ENCODE results near the gene FNDC3B. TPM values are rescaled to one million over a fixed set of nuclear protein-coding genes. Genes with fewer than 3 reads are reported as not detected.

The FNDC3B gene
- total RNA-seq, 1 donor from 2014 or later = 160 TPM

DNA sequence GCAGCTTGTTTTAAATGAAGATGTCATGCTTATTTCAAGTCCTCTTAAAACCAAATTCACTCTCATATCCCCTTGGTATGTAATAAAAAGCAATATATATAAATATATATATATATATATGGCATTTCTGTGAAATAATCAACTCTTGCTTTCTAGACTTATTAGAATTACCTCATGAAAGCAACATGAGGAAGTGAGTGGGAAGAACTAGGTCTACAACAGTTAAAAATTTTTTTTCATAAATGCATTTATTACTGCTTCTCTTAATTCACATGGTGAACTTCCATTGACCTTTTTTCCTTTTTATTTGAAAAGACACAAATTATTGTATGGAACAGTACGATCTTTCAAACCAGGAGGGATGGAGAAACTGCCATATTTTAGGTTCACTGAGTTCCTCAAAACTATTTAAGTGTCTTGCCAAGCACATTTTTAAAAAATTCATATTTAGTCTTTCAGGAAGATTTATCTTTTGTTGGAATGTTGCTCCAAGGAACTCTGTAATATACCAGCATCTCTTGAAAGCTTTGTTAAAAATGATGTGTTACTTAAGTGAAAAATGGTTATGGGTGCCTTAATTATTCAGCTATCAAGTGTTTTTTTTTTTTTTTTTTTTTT is 223.7 kb downstream of the FNDC3B start:
- intact Hi-C loops (cut with DNase I) = no loop called here
- H3K36me3 ChIP-seq = peaks cover 24% of the 10 kb centered on the region
- no peaks in the 10 kb centered on the region for H3K27me3 ChIP-seq
- H3K4me3 ChIP-seq = no peak overlapping the region
- ATAC-seq = no peak
- DNase-seq = no peak
- H3K27ac ChIP-seq = no peak overlapping the region
- TF ChIP-seq, protein P1, sequence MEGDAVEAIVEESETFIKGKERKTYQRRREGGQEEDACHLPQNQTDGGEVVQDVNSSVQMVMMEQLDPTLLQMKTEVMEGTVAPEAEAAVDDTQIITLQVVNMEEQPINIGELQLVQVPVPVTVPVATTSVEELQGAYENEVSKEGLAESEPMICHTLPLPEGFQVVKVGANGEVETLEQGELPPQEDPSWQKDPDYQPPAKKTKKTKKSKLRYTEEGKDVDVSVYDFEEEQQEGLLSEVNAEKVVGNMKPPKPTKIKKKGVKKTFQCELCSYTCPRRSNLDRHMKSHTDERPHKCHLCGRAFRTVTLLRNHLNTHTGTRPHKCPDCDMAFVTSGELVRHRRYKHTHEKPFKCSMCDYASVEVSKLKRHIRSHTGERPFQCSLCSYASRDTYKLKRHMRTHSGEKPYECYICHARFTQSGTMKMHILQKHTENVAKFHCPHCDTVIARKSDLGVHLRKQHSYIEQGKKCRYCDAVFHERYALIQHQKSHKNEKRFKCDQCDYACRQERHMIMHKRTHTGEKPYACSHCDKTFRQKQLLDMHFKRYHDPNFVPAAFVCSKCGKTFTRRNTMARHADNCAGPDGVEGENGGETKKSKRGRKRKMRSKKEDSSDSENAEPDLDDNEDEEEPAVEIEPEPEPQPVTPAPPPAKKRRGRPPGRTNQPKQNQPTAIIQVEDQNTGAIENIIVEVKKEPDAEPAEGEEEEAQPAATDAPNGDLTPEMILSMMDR (IDR thresholded peaks at IDR 0.05) = no peak
- peaks cover 39% of the 10 kb centered on the region for H3K4me1 ChIP-seq
- no peaks in the 10 kb centered on the region for H3K9me3 ChIP-seq

DNA sequence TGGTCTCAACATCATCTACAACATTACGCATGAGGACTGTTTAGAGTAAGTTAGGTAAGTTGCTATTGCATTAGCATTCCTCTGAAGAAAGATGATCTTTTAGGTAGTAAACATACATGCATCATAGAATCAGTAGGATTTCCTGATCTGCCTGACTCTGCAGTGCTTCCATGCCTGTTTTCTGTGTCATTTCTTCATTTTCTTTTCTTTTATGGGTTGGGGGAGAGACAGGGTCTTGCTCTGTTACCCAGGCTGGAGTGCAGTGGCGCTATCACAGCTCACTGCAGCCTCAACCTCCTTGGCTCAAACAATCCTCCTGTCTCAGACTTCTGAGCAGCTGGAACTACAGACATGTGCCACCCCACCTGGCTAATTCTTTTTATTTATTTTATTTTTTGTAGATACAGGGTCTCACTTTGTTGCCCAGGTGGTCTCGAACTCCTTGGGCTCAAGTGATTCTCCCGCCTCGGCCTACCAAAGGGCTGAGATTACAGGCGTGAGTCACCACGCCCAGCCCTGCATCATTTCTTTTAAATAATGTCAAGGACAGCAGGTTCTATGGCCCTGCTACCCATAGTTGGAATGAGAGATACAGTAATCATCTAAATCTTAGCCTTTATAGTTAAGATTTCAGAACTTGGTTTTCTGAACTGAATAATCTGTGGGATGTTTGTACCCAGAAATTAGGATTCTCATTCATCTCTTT is 224.6 kb downstream of the FNDC3B start:
- TF ChIP-seq, protein P1 (IDR thresholded peaks at IDR 0.05) = no peak
- Histone ChIP-seq H3K9me3 (no peaks in the 10 kb centered on the region), H3K4me1 (peaks cover 35% of the 10 kb centered on the region), H3K27me3 (no peaks in the 10 kb centered on the region), H3K27ac (no peak overlapping the region), H3K4me3 (no peak overlapping the region), H3K36me3 (peaks cover 24% of the 10 kb centered on the region)
- DNase-seq (no peak), ATAC-seq (no peak)
- intact Hi-C loops (cut with DNase I) = no loop called here

DNA sequence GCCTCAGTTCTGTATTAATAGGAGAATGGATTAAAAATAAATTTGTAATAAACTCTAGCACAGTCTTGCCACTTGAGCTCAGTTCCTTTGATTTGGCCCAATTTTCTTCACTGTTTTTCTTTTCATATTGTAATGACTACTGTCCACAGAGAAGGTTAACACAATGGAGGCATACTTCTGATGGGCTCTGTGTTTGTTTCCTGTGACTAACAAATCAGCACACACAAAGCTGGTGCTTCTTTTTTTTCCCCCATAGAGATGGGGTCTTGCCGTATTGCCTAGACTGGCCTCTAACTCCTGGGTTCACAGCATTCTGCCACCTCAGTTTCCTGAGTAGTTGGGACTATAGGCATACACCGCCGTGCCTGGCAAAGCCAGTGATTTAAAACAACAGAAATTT is 226.7 kb downstream of the FNDC3B start:
- Histone ChIP-seq H3K27ac (no peak overlapping the region), H3K36me3 (peaks cover 27% of the 10 kb centered on the region), H3K4me3 (no peak overlapping the region), H3K9me3 (no peaks in the 10 kb centered on the region), H3K4me1 (peaks cover 21% of the 10 kb centered on the region), H3K27me3 (no peaks in the 10 kb centered on the region)
- intact Hi-C loops (cut with DNase I) = no loop called here
- TF ChIP-seq, protein P1 (IDR thresholded peaks at IDR 0.05) = no peak
- no peak for ATAC-seq
- DNase-seq = no peak

DNA sequence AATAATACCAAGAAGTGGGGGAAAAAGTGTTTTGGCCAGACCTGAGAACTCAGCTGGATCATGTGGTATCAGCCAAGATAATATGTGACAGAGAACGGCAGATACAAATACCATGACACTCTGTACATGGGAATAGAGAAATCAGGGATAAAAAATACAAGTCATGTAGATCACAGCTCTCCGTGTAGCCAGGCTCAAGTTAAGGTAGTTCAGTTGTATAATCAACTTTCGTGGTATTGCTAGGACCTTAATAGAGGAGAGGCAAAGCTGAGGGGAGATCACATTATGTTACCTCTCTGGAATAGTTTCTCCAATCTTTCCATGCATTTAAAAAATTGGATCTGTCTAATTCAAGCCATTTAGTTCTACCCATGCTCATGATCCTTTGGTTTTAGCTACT is 229.0 kb downstream of the FNDC3B start:
- Histone ChIP-seq H3K9me3 (no peaks in the 10 kb centered on the region), H3K4me3 (no peak overlapping the region), H3K27ac (no peak overlapping the region), H3K27me3 (no peaks in the 10 kb centered on the region), H3K4me1 (peaks cover 10% of the 10 kb centered on the region), H3K36me3 (peaks cover 27% of the 10 kb centered on the region)
- ATAC-seq = no peak
- no peak for DNase-seq
- TF ChIP-seq, protein P1 (IDR thresholded peaks at IDR 0.05) = no peak
- intact Hi-C loops (cut with DNase I) = no loop called here

DNA sequence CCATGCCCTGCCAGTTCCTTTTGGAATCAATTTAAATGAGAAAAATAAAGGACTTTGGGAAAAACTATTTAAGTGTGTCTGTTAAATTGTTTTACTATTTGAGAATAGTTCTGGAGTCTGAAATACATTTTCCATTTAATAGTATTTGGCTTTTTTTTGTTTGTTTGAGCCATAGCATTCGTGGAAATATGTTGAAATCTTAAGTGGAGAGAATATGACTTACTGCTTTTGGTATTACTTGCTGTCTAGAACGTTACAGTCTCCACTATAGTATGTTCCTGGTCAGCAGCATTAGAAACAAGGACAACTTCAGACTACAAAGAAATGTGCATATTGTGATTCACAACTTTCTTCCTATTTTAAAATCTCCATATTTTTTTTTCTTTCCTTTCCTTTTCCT is 229.5 kb downstream of the FNDC3B start:
- H3K9me3 ChIP-seq = no peaks in the 10 kb centered on the region
- H3K4me3 ChIP-seq = no peak overlapping the region
- TF ChIP-seq, protein P1 (IDR thresholded peaks at IDR 0.05) = no peak
- ATAC-seq = no peak
- no peaks in the 10 kb centered on the region for H3K27me3 ChIP-seq
- H3K4me1 ChIP-seq = peaks cover 7% of the 10 kb centered on the region
- peaks cover 26% of the 10 kb centered on the region for H3K36me3 ChIP-seq
- no peak for DNase-seq
- no peak overlapping the region for H3K27ac ChIP-seq
- intact Hi-C loops (cut with DNase I) = no loop called here

Measured in upper lobe of right lung (tissue), 1 donor.